SJCRH30 (cell line): ENCODE results near the gene RBBP8. TPM values are rescaled to one million over a fixed set of nuclear protein-coding genes. Genes with fewer than 3 reads are reported as not detected.
A peak's percentile ranks its signal among the peaks of the same experiment; 100 is the strongest.

Experiments used
- DNase-seq, 2 experiments: peaks; one replicate each; pipeline ENCODE4 v3.0.0-alpha.2; 2015 to 2020
- H3K27ac ChIP-seq: fragments of 250-450 bp; sonication (Bioruptor Pico); 2 replicates; pipeline ENCODE4 v1.5.1; 2020; ENCODE audit warnings: mild to moderate bottlenecking, moderate library complexity
- H3K27me3 ChIP-seq: fragments of 250-450 bp; sonication (Bioruptor Pico); 2 replicates; pipeline ENCODE4 v1.5.1; 2020; ENCODE audit warnings: mild to moderate bottlenecking, moderate library complexity
- H3K36me3 ChIP-seq: fragments of 250-450 bp; sonication (Bioruptor Pico); 2 replicates; pipeline ENCODE4 v1.5.1; 2020; ENCODE audit warnings: mild to moderate bottlenecking, moderate library complexity
- H3K4me1 ChIP-seq: fragments of 250-450 bp; sonication (Bioruptor Pico); 2 replicates; pipeline ENCODE4 v1.5.1; 2020; ENCODE audit warnings: mild to moderate bottlenecking, moderate library complexity
- H3K4me3 ChIP-seq: fragments of 250-450 bp; sonication (Bioruptor Pico); 2 replicates; pipeline ENCODE4 v1.5.1; 2020; ENCODE audit warnings: mild to moderate bottlenecking, moderate library complexity
- H3K9me3 ChIP-seq: fragments of 250-450 bp; sonication (Bioruptor Pico); replicated peaks from 2 replicates; pipeline ENCODE4 v1.5.1; 2020; ENCODE audit warnings: mild to moderate bottlenecking, moderate library complexity
- total RNA-seq: library from RNA; depleted of rRNA; stranded (reverse); fragments of >200 nt; shearing (Covaris generic); gene quantifications from 2 replicates; pipeline ENCODE4 v1.2.3, GENCODE V29; 2014

The RBBP8 gene
- total RNA-seq, 1 experiment from 2014 or later, result 40.9 TPM

GRCh38 chr18:23053776-23054457 lies 120.8 kb downstream of the RBBP8 start:
- peak; percentile 12 to 38 for DNase-seq
- Histone ChIP-seq H3K9me3 (no peaks in the 10 kb centered on the region), H3K27me3 (no peaks in the 10 kb centered on the region), H3K4me3 (no peak overlapping the region), H3K4me1 (no peaks in the 10 kb centered on the region), H3K27ac (no peak overlapping the region), H3K36me3 (no peaks in the 10 kb centered on the region)

- no peak for DNase-seq
- H3K27ac ChIP-seq, result no peak overlapping the region
- H3K9me3 ChIP-seq, result no peaks in the 10 kb centered on the region
- no peaks in the 10 kb centered on the region for H3K4me1 ChIP-seq
- no peaks in the 10 kb centered on the region for H3K36me3 ChIP-seq
- H3K27me3 ChIP-seq, result no peaks in the 10 kb centered on the region
- H3K4me3 ChIP-seq, result no peak overlapping the region
Observed at GRCh38 chr18:23054553-23054952, 121.4 kb downstream of the RBBP8 start.

- Histone ChIP-seq H3K4me1 (no peaks in the 10 kb centered on the region), H3K36me3 (no peaks in the 10 kb centered on the region), H3K4me3 (no peak overlapping the region), H3K27ac (no peak overlapping the region), H3K9me3 (no peaks in the 10 kb centered on the region), H3K27me3 (no peaks in the 10 kb centered on the region)
- no peak for DNase-seq
Observed at GRCh38 chr18:23056315-23056714, 123.2 kb downstream of the RBBP8 start.

GRCh38 chr18:23057096-23057495 lies 124.0 kb downstream of the RBBP8 start:
- Histone ChIP-seq H3K4me1 (no peaks in the 10 kb centered on the region), H3K27ac (no peak overlapping the region), H3K27me3 (no peaks in the 10 kb centered on the region), H3K36me3 (no peaks in the 10 kb centered on the region), H3K9me3 (no peaks in the 10 kb centered on the region), H3K4me3 (no peak overlapping the region)
- no peak for DNase-seq

GRCh38 chr18:23058746-23059415 lies 125.8 kb downstream of the RBBP8 start:
- Histone ChIP-seq H3K27me3 (no peaks in the 10 kb centered on the region), H3K4me3 (no peak overlapping the region), H3K9me3 (no peaks in the 10 kb centered on the region), H3K4me1 (no peaks in the 10 kb centered on the region), H3K36me3 (no peaks in the 10 kb centered on the region), H3K27ac (no peak overlapping the region)
- DNase-seq, result no peak

- DNase-seq, result no peak
- Histone ChIP-seq H3K9me3 (no peaks in the 10 kb centered on the region), H3K4me3 (no peak overlapping the region), H3K27me3 (no peaks in the 10 kb centered on the region), H3K27ac (no peak overlapping the region), H3K4me1 (no peaks in the 10 kb centered on the region), H3K36me3 (no peaks in the 10 kb centered on the region)
Observed at GRCh38 chr18:23059541-23060465, 126.7 kb downstream of the RBBP8 start.

- Histone ChIP-seq H3K27ac (no peak overlapping the region), H3K36me3 (no peaks in the 10 kb centered on the region), H3K27me3 (no peaks in the 10 kb centered on the region), H3K4me1 (no peaks in the 10 kb centered on the region), H3K4me3 (no peak overlapping the region), H3K9me3 (no peaks in the 10 kb centered on the region)
- no peak for DNase-seq
Observed at GRCh38 chr18:23062011-23062410, 128.9 kb downstream of the RBBP8 start.

GRCh38 chr18:23063502-23063901 lies 130.4 kb downstream of the RBBP8 start:
- no peak overlapping the region for H3K4me3 ChIP-seq
- H3K27me3 ChIP-seq, result no peaks in the 10 kb centered on the region
- no peak for DNase-seq
- H3K36me3 ChIP-seq, result no peaks in the 10 kb centered on the region
- no peak overlapping the region for H3K27ac ChIP-seq
- no peaks in the 10 kb centered on the region for H3K9me3 ChIP-seq
- no peaks in the 10 kb centered on the region for H3K4me1 ChIP-seq

GRCh38 chr18:23065234-23065806 lies 132.2 kb downstream of the RBBP8 start:
- H3K27ac ChIP-seq, result no peak overlapping the region

GRCh38 chr18:23066060-23066459 lies 132.9 kb downstream of the RBBP8 start:
- Histone ChIP-seq H3K4me1 (no peaks in the 10 kb centered on the region), H3K4me3 (no peak overlapping the region), H3K36me3 (no peaks in the 10 kb centered on the region), H3K27ac (no peak overlapping the region), H3K9me3 (no peaks in the 10 kb centered on the region), H3K27me3 (no peaks in the 10 kb centered on the region)
- no peak for DNase-seq

More at GRCh38 chr18:23065234-23065806, 132.2 kb downstream of the RBBP8 start:
- H3K4me3 ChIP-seq, result no peak overlapping the region
- H3K36me3 ChIP-seq, result no peaks in the 10 kb centered on the region
- no peak for DNase-seq
- H3K9me3 ChIP-seq, result no peaks in the 10 kb centered on the region
- H3K4me1 ChIP-seq, result no peaks in the 10 kb centered on the region
- H3K27me3 ChIP-seq, result no peaks in the 10 kb centered on the region

- Histone ChIP-seq H3K36me3 (no peaks in the 10 kb centered on the region), H3K27me3 (no peaks in the 10 kb centered on the region), H3K4me1 (no peaks in the 10 kb centered on the region), H3K27ac (no peak overlapping the region), H3K4me3 (no peak overlapping the region), H3K9me3 (no peaks in the 10 kb centered on the region)
- DNase-seq, result no peak
Observed at GRCh38 chr18:23066504-23067039, 133.4 kb downstream of the RBBP8 start.

GRCh38 chr18:23067236-23067635 lies 134.1 kb downstream of the RBBP8 start:
- no peaks in the 10 kb centered on the region for H3K36me3 ChIP-seq
- H3K4me3 ChIP-seq, result no peak overlapping the region
- DNase-seq, result no peak
- no peaks in the 10 kb centered on the region for H3K27me3 ChIP-seq
- H3K27ac ChIP-seq, result no peak overlapping the region
- H3K9me3 ChIP-seq, result no peaks in the 10 kb centered on the region
- no peaks in the 10 kb centered on the region for H3K4me1 ChIP-seq

GRCh38 chr18:23068011-23068410 lies 134.9 kb downstream of the RBBP8 start:
- H3K9me3 ChIP-seq, result no peaks in the 10 kb centered on the region
- no peaks in the 10 kb centered on the region for H3K36me3 ChIP-seq
- DNase-seq, result no peak

GRCh38 chr18:23068570-23069310 lies 135.6 kb downstream of the RBBP8 start:
- no peaks in the 10 kb centered on the region for H3K36me3 ChIP-seq
- no peaks in the 10 kb centered on the region for H3K4me1 ChIP-seq
- H3K27me3 ChIP-seq, result no peaks in the 10 kb centered on the region
- no peaks in the 10 kb centered on the region for H3K9me3 ChIP-seq
- DNase-seq, result no peak
- H3K27ac ChIP-seq, result no peak overlapping the region
- H3K4me3 ChIP-seq, result no peak overlapping the region

More at GRCh38 chr18:23068011-23068410, 134.9 kb downstream of the RBBP8 start:
- H3K27ac ChIP-seq, result no peak overlapping the region
- H3K4me1 ChIP-seq, result no peaks in the 10 kb centered on the region
- H3K27me3 ChIP-seq, result no peaks in the 10 kb centered on the region
- no peak overlapping the region for H3K4me3 ChIP-seq
